HK-2 (cell line): ENCODE data around the gene ACTG2.
A peak's percentile ranks its signal among the peaks of the same experiment; 100 is the strongest.
"Not testable (repeated sequence)": the region's sequence is repeated elsewhere in the genome, so short reads cannot be mapped to it uniquely, and the experiment has no call there.

Source experiments
- DNase-seq: peaks from one replicate; pipeline ENCODE4 v3.0.0-alpha.2; 2018; ENCODE audit not compliant: unreplicated experiment

ACTG2 gene

DNA sequence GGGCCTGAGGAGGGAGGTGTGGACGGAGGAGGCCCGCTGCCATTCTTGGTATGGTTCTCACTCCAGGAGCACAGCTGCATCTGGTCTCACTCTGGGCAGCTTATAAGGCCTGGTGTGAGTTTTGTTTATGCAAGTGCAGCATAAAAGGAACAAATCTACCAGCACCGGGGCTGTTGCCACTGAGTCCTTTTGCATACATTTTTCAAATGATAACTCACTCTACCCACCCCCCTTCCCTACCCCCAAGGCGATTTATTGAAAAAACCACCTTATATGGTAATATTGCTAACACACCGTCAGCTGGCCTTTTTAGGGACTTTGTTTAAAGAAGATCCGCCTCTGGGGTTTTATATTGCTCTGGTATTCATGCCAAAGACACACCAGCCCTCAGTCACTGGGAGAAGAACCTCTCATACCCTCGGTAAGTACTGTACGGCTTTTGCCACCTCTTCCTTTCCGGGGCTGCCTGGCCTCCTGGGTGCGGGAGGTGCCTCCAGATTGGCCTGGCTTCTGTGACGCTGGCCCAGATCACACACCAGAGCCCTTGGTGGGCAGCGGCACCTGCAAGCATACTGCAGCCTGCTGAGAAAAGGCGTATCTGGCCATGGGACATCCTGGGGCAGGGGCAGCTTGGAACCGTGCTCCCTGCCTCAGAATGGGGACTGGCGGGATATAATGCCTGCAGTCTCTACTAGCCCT is at the start of gene ACTG2:
TSS of gene ACTG2 (plus strand) at position 378 of the 699 bp plus-strand sequence. CDS start 8,304 bp downstream, outside the sequence.
- no peak for DNase-seq

DNA sequence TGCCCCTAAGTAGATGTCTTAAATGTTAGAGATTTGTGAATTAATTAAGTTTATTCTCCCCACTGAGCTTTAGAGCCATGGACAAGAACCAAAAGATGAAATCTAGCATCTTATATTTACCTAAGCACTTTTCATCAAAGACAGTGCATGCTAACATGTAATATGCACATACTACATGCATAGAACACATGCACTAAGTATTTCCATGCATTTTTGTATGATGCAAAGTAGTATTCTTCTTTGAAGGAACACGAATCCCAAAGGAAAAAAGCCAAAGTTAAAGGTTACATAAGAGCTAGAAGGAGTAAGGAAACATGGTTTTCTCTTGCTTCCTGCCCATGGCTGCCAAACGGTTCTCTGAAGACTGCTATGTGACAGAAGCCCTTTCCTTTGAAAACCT is 48.7 kb upstream of the ACTG2 start:
- DNase-seq, result no peak

DNA sequence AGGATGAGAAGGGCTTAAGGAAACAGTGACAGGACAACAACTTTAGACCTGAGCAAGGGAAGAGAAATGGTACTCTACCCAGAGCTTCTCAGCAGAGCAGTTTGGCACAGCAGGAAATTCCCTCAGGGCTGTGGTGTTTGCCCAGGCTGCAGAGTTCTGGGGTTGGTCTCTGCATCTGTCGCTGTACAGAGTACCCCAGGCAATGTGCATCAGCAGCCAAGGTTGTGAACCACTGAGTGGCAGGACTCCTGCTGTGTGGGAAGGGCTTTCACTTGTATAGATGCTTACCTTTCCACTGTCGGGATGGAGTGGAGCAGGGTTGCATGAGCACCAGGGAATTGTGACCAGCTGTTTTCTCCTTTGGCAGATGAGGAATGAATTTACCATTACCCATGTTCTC is 42.8 kb upstream of the ACTG2 start:
- no peak for DNase-seq

DNA sequence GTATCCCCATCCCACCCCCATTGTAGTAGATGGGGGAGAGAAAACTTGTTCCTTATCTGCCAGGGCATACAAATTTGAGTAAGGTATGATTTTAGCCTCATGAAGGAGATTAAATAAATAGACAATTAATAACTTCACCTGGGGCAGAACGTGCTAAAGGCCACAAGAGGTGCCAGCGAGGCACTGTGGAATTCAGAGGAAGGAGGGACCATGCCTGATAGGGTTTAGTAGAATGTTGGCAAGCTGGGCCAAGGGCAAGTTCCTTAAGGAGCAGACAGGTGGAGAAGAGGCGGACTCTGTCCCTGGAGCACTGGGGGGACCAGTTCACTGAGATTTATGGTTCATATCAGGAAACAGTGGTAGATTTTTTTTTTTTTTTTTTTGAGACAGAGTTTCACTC is 41.5 kb upstream of the ACTG2 start:
- no peak for DNase-seq

DNA sequence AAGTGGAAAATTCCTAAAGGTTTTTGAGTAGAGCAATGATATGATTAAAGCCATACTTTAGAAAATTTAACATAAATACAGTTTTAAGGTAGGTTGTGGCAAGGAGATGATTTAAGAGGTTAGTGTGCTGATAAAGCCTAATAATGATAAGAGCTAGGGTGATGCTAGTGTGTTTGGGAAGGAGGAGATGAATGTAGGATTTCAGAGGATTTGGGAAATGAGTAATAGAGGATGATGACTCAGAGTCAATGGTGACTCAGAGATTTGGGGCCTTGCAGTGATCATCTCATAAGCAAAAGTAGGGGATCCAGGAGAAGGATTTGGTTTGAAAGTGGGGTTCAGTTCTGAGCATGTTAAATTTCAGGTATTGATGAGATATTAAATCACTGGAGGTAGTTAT is 40.8 kb upstream of the ACTG2 start:
- DNase-seq, result no peak

DNA sequence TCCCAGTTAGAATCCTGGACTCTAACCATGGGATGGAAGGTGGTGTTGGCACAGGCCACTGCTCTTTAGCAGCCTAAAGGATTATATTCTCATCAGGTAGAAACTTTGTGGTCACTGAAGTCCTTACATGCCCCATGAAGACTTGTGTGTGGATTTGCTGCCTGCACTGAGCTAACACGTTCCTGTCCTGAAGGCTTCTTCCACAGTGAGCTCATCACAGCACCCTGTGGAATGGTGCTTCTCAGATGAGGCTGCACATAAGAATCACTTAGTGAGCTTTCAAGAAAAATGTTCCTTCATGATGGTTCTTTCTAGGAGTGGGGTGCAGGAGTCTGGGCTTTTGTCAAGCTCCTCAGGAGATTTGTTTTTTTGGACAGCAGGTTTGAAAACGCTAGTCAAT is 37.3 kb upstream of the ACTG2 start:
- no peak for DNase-seq

DNA sequence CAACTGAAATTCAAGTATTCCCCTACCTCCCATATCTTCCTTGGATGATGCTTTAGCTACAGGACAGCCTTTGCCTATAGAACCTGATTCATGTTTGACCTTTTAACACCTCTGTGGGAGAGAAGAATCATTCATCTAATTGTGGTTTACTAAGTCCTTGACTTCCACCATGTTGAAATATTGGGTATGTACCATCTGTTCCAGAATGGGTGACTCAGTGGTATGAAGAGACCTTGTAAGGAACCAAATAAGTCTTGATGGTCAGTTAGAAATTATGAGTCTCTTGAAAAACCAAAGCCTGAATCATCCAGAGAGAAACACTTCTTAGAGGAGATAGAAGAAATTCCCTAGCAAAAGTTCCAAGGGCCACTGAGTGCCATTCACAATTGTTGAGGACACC is 36.6 kb upstream of the ACTG2 start:
- no peak for DNase-seq

DNA sequence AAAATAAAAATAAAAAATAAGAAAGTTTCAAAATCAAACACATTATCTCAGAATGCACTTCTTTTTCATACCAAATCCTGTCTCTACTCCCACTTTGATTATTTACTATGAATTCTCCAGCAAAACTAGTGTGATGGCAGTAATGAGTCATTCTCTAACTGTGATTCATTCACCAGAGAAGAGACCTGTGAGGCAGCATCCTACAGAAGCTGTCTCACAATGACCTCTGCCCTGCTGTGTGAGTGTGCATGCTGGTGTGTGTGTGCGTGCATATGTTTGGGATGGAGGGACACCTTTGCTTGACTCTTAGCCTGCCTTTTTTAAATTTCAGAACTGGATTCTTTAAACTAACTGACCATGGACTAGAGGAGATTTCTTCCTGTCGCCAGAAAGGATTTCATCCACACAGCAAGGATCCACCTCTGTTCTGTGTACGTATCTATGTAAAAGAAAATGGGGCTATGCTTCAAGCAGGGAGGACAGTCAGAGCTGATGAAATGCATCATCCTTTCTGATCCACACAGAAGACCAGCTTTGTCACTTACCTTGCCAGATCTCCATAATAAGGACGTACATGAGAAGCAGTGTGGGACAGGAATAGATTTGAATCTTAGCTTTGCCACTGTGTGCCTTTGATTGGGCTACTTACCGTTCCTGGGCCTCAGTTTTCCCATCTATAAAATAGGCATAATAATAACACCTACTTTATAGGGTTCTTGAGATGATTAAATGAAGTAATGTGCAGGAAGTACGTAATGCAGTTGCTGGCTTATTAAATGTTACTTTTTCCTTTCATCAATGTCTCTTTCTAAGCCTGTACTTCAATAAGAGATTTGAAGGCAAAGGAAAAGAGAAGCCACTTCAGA is 32.9 kb upstream of the ACTG2 start:
- DNase-seq, result peak; percentile 51

DNA sequence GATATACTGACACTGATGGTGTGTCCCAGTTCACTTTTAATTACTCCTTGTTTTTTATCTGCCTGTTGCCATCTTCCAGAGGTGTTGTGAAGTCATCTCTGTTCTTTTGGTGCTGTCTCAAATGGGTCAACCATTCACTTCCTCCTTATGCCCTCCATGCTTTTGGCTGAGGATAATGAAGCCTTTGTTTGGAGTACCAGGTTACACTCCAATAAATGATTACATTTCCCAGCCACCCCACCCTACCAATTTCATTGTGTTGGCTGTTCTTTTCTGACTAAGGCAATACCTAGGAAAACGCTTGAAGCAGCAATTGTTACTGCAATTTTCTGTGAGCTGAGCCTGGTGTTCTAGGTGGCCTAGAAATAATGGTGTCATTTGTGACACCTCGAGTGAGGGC is 29.8 kb upstream of the ACTG2 start:
- no peak for DNase-seq

DNA sequence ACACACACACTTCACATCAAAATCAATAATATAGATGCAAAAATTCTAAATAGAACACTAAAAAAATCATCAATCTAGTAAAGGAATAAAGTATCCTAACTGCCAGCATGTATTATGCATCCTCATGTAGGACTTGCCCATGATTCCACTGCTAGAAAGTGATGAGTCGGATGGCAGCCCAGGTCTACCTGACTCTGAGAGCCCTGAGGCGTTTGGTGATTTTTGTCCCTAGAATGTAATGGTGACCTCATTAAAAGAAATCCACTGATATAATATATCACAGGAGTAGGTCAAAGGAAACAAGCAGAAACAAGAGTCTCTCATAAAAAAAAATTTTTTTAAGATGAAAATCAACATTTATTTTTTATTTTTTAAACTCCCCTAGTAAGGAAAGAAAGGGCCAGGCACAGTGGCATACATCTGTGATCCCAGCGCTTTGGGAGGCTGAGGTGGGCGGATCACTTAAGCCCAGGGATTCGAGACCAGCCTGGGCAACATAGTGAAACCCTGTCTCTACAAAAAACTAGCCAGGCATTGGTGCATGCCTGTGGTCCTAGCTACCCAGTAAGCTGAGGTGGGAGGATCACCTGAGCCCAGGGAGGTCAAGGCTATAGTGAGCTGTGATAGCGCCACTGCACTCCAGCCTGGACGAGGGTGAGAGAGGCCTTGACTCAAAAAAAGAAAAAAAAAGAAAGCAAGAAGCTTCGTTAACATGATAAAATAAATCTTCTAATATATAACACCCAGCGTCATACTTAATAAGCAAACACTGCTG is 24.4 kb upstream of the ACTG2 start:
- DNase-seq, result no peak

DNA sequence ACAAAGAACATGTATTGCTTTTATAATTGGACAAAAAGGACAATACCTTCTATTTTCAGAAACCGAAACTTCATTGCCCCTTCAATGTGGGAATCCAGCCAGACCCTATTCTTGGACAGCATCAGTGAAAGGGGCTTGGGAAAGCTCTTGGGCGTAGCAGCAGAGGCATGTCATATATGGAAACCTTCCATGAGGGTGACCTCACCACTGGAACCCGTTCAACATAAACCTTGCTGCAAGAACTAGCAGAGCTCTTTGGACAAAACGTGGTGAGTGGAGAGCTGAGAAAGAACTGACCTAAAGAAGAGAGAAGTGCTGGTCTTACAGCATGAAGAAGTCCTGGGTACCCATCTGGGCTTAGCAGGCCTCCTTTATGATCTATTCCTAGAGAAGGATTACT is 22.7 kb upstream of the ACTG2 start:
- DNase-seq, result no peak

DNA sequence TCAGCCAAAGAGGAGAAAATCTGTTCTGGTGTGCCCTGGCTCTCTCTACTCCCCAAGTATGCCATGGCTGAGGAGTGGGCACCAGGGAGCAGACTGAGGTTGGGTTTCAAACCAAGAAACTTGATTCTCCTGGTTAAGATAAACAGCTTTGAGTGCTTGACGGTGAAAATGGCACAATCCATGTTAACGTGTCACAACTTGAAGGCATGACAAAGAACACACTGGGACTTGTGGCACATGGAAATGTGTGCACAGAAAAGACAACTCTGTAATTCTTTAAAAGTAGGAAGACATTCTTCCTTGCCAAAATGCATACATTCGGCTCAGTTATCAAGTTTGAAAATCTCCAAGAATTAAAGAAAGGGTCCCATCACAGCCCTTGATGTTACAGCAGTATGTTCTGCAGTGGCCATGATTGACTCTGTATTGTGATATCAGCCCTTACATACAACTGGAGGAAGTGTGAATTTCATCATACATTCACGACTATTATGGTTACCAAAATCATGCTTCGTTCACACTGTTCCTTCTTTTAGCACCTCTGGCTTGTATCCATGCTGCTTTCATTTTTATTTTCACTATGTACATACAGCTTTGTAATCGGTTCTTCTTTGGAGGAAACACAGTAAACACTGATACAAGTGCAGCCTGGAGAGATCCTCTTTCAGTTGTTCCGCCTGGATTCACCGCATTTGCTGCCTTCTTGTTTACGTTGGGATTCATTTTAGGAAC is 15.6 kb upstream of the ACTG2 start:
- no peak for DNase-seq

DNA sequence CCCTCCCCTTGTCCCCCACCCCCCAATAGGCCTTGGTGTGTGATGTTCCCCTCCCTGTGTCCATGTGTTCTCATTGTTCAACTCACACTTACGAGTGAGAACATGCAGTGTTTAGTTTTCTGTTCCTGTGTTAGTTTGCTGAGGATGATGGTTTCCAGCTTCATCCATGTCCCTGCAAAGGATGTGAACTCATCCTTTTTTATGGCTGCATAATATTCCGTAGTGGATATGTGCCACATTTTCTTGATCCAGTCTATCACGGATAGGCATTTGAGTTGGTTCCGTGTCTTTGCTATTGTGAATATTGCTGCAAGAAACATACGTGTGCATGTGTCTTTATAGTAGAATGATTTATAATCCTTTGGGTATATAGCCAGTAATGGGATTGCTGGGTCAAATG is 14.8 kb upstream of the ACTG2 start:
- not testable (repeated sequence) for DNase-seq

DNA sequence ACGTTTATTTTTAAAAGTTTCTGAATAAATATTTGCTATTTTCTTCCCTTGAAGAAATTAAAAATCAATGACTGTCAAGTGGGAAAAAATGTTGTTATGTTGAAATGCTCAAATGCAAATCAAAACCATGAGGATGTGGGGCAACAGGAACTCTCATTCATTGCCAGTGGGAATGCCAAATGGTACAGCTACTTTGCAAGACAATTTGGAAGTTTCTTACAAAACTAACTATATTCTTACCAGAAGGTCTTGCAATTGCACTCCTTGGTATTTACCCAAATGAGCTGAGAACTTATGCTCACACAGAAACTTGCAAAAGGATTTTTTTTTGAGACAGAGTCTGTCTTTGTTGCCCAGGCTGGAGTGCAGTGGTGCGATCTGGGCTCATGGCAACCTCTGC is 7.4 kb upstream of the ACTG2 start:
- no peak for DNase-seq

DNA sequence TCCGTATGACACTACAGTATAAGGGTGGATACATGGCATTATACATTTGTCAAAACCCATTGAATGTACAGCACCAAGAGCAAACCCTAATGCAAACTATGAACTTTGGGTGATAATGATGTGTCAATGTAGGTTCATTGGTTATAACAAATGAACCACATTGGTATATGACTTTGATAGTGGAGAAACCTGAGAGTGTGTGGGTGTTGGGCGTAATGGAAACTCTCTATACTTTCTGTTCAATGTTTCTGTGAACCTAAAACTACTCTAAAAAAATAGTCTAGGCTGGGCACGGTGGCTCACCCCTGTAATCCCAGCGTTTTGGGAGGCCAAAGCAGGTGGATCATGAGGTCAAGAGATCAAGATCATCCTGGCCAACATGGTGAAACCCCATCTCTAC is 6.5 kb upstream of the ACTG2 start:
- no peak for DNase-seq

DNA sequence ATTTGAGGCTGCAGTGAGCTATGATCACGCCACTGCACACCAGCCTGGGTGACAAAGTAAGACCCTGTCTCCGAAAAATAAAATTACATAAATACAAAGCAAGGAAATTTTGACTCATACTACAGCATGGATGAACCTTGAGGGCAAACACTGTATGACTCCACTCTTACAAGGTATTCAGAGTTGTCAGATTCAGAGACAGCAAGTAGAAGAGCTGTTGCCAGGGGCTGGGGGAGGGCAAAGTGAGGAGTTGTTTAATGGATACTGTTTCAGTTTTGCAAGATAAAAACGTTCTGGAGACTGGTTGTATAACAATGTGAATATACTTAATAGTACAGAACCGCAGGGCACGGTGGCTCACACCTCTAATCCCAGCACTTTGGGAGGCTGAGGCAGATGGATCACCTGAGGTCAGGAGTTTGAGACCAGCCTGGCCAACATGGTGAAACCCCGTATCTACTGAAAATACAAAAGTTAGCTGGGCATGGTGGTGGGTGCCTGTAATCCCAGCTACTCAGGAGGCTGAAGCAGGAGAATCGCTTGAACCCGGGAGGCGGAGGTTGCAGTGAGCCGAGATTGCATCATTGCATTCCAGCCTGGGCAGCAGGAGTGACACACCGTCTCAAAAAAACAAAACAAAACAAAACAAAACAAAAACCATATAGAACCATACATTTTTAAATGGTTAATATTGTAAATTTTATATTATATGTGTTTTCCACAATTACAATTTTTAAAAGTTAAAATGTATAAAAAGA is 5.0 kb upstream of the ACTG2 start:
- not testable (repeated sequence) for DNase-seq

DNA sequence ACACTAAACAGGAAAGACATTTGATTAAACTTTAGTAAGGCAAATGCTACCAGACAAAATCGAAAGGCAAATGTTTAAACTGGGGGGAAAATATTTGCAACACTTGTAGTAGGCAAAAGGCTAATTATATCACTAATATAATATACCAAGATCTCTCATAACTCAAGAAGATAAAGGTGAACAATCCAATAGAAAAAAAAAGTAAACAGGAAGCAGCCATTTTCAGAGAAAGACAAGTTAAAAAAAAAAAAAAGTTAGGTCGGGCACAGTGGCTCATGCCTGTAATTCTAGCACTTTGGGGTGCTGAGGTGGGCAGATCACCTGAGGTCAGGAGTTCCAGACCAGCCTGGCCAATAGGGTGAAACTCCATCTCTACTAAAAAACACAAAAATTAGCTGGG is 4.4 kb upstream of the ACTG2 start:
- no peak for DNase-seq

DNA sequence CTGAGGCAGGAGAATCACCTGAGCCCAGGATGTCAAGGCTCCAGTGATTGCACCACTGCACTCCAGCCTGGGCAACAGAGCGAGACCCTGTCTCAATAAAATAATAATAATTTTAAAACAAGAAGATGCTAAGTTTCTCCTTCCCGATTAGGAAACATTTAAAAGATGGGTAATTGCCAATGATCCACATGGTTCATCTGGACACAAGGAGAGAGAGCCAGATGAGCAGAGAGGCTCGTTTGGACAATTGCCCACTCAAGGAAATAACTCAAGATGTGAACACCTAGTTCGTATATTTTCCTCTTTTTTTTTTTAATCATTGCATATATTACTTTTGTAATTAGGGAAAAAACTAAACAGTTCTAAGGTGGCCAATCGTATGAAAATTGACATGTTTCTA is 3.6 kb upstream of the ACTG2 start:
- DNase-seq, result no peak

DNA sequence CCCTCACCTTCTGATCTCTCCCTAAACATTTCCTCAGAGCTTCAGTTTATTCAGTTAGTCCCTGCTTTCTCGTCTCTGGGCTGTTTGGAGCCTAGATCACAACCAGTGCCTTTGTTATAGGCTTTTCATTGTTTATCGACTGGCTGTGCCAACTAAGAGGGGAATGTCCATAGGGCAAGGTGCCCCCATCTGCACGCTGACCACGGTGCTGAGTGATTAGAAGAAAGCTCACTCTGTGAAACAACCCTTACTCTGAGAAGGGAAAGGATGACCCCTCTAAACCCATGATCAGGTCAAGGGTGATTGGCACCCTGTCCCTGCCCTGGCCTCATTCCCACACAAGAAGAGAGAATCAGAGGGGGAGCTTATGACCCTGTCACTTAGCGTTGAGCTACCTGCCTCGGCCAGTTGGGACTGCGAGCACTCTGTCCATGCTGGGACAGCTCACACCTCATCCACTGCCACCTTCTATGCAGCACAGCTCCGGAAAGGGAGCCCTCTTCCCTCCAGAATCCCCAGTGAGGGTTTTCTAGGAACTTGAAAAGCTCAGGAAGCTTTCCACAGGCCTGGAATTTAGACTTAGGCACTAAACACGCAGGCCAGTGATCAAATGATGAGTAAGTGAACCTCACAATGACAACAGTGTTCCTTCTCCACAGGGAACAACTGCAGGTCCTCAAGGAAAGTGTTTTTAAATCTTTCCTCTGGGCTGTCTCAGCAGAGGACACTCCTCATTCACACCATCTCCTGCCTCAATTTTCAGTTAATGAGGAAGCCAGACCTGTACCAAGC is 2.3 kb upstream of the ACTG2 start:
- DNase-seq, result no peak

DNA sequence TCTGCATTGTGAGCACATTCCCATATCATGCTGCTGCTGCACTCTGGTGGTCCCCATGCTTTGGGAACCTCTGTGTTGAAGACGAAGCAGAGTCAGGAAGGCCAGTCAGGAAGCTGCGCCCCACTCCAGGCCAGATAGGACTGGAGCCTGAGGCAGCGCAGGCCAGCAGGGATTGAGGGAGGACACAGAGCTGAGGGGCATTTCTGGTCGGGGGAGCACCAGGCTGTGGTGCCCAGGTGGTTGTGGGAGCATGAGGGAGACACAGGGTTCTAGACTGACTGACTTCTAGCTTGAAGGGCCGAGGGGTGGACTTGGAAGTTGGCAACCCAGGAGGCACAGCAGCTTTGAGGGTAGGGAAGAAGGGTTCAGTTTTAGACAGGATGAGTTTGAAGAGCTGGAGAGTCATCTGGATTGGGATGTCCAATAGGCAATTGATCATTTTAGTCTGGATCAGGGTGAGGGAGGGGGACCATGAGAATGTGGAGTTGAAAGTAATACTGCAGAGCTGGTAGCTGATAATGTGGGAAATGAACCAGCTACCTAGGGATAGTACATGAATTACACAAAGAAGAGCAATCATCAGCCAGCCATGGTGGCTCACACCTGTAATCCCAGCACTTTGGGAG is 1.4 kb upstream of the ACTG2 start:
- DNase-seq, result no peak
